IMR-90 (cell line): ENCODE data around the gene ZBTB38. TPM values are rescaled to one million over a fixed set of nuclear protein-coding genes. Genes with fewer than 3 reads are reported as not detected.

Experiments
- ATAC-seq: fragments of 200-7000 bp; cut with Tn5 transposase; 2 replicates; pipeline ENCODE4 v1.9.1; 2020; ENCODE audit warnings: low read depth, mild to moderate bottlenecking, moderate library complexity
- BruUV-seq: library from RNA; stranded (reverse); fragments of 400-500 nt; replicated peaks from 2 replicates; lab custom pipeline; 2021; lab: Mats Ljungman, UMichigan
- CTCF ChIA-PET: fragments of 300-600 bp; formaldehyde crosslinking; extraction: SDS; loops from one replicate; lab custom pipeline; 2021; ENCODE audit warnings: antibody characterized with exemption; lab: Yijun Ruan, JAX
- POLR2A ChIA-PET: fragments of 300-600 bp; sonication (Branson Sonifier 250); formaldehyde crosslinking; loops from one replicate; lab custom pipeline; 2022; ENCODE audit warnings: antibody characterized with exemption; ENCODE audit not compliant: unreplicated experiment; lab: Charles Lee
- DNase-seq: peaks from one replicate; pipeline ENCODE4 v3.0.0; 2013
- H2AFZ ChIP-seq: replicated peaks from 2 replicates; pipeline ENCODE3; 2013; ENCODE audit warnings: low read length, mild to moderate bottlenecking; ENCODE audit not compliant: poor library complexity
- H2AK5ac ChIP-seq: 2 replicates; pipeline ENCODE4 v1.6.1; 2013; ENCODE audit warnings: low read depth, low read length, inconsistent platforms
- H2AK9ac ChIP-seq: replicated peaks from 2 replicates; pipeline ENCODE3; 2013; ENCODE audit warnings: mild to moderate bottlenecking, low read depth, low read length, moderate library complexity; ENCODE audit not compliant: poor library complexity
- H2BK120ac ChIP-seq: 2 replicates; pipeline ENCODE4 v1.6.1; 2013; ENCODE audit warnings: low read depth, low read length, inconsistent platforms
- H2BK15ac ChIP-seq: 3 replicates; pipeline ENCODE4 v1.6.1; 2013; ENCODE audit warnings: low read depth, low read length, inconsistent platforms
- H2BK20ac ChIP-seq: 2 replicates; pipeline ENCODE4 v1.6.1; 2013; ENCODE audit warnings: low read depth, mild to moderate bottlenecking, inconsistent platforms, low read length, moderate library complexity
- H2BK5ac ChIP-seq: 2 replicates; pipeline ENCODE4 v1.6.1; 2013; ENCODE audit warnings: mild to moderate bottlenecking, low read depth, low read length, inconsistent platforms; ENCODE audit not compliant: poor library complexity, severe bottlenecking
- H3K14ac ChIP-seq: replicated peaks from 2 replicates; pipeline ENCODE4 v1.6.1; 2013; ENCODE audit warnings: low read depth, low read length, inconsistent platforms
- H3K18ac ChIP-seq: 2 replicates; pipeline ENCODE4 v1.6.1; 2013; ENCODE audit warnings: low read depth, low read length, control low read depth
- H3K23ac ChIP-seq: 2 replicates; pipeline ENCODE4 v1.6.1; 2013; ENCODE audit warnings: low read depth, low read length, inconsistent platforms
- H3K27ac ChIP-seq: 2 replicates; pipeline ENCODE4 v1.5.1; 2013; ENCODE audit warnings: mild to moderate bottlenecking, control low read depth, low read length; ENCODE audit not compliant: insufficient read depth
- H3K27me3 ChIP-seq: 2 replicates; pipeline ENCODE4 v1.6.1; 2013; ENCODE audit warnings: low read length; ENCODE audit not compliant: control insufficient read depth, insufficient read depth
- H3K36me3 ChIP-seq: 2 replicates; pipeline ENCODE4 v1.6.1; 2013; ENCODE audit warnings: low read length, mixed read lengths; ENCODE audit not compliant: control insufficient read depth, insufficient read depth
- H3K4ac ChIP-seq: 2 replicates; pipeline ENCODE4 v1.6.1; 2013; ENCODE audit warnings: low read depth, low read length, inconsistent platforms
- H3K4me1 ChIP-seq: 2 replicates; pipeline ENCODE4 v1.6.1; 2013; ENCODE audit warnings: low read length, mixed read lengths; ENCODE audit not compliant: control insufficient read depth, insufficient read depth
- H3K4me2 ChIP-seq: 2 replicates; pipeline ENCODE4 v1.6.1; 2013; ENCODE audit warnings: low read depth, mild to moderate bottlenecking, control low read depth, low read length, moderate library complexity
- H3K4me3 ChIP-seq: 2 replicates; pipeline ENCODE4 v1.5.1; 2013; ENCODE audit warnings: low read depth, mild to moderate bottlenecking, control low read depth, low read length, moderate library complexity; ENCODE audit not compliant: insufficient read depth
- H3K56ac ChIP-seq: 2 replicates; pipeline ENCODE4 v1.6.1; 2013; ENCODE audit warnings: low read length, inconsistent platforms; ENCODE audit not compliant: insufficient read depth; ENCODE audit errors: extremely low read depth
- H3K79me1 ChIP-seq, 2 experiments: 2 replicates each; pipeline ENCODE4 v1.6.1; 2013; ENCODE audit warnings: low read length in 2 of 2, inconsistent platforms in 1 of 2, low read depth in 1 of 2
- H3K9ac ChIP-seq: 2 replicates; pipeline ENCODE4 v1.6.1; 2013; ENCODE audit warnings: low read depth, low read length, control low read depth
- H3K9me1 ChIP-seq: 2 replicates; pipeline ENCODE4 v1.6.1; 2013; ENCODE audit warnings: low read length, inconsistent platforms; ENCODE audit not compliant: insufficient read depth
- H3K9me3 ChIP-seq: 2 replicates; pipeline ENCODE4 v1.6.1; 2013; ENCODE audit warnings: low read length; ENCODE audit not compliant: control insufficient read depth, insufficient read depth
- H4K20me1 ChIP-seq: 2 replicates; pipeline ENCODE4 v1.6.1; 2013; ENCODE audit warnings: low read length, inconsistent platforms; ENCODE audit not compliant: insufficient read depth
- H4K5ac ChIP-seq: 2 replicates; pipeline ENCODE4 v1.6.1; 2013; ENCODE audit warnings: mild to moderate bottlenecking, low read depth, low read length, control low read depth
- H4K8ac ChIP-seq, 2 experiments: 2 replicates each; pipeline ENCODE4 v1.6.1; 2013; ENCODE audit warnings: low read depth in 2 of 2, low read length in 2 of 2, control low read depth in 1 of 2, inconsistent platforms in 1 of 2
- H4K91ac ChIP-seq: 2 replicates; pipeline ENCODE4 v1.6.1; 2013; ENCODE audit warnings: low read depth, low read length, inconsistent platforms; ENCODE audit not compliant: insufficient read depth
- CHD1 ChIP-seq: IDR thresholded peaks from 2 replicates; pipeline ENCODE4 v1.6.1; 2012; ENCODE audit warnings: low read depth, low read length, improper control_type of control experiment
- MAFK ChIP-seq: IDR thresholded peaks from 2 replicates; pipeline ENCODE4 v1.6.1; 2012; ENCODE audit warnings: low read depth, low read length, improper control_type of control experiment
- MXI1 ChIP-seq: IDR thresholded peaks from 2 replicates; pipeline ENCODE4 v1.6.1; 2012; ENCODE audit warnings: low read depth, mild to moderate bottlenecking, low read length, moderate library complexity, borderline replicate concordance
- RCOR1 ChIP-seq: IDR thresholded peaks from 2 replicates; pipeline ENCODE4 v1.6.1; 2012; ENCODE audit warnings: mild to moderate bottlenecking, low read length, improper control_type of control experiment; ENCODE audit not compliant: insufficient replicate concordance
- WGBS, 2 experiments: methylation state at CpG; one replicate each; pipeline versions ENCODE4 v1.1.5 to v1.1.7; 2013; ENCODE audit warnings: missing lambda C conversion rate in 2 of 2; ENCODE audit not compliant: insufficient read length in 1 of 2; ENCODE audit errors: extremely low coverage in 2 of 2; 5-methylcytosine and 5-hydroxymethylcytosine counted together
- dilution Hi-C: fragments of 300-500 bp; cut with HindIII; formaldehyde crosslinking; loops from one replicate; pipeline ENCODE4 v1.14.3; 2018; ENCODE audit warnings: low sequenced_read_pairs; ENCODE audit not compliant: unreplicated experiment
- in situ Hi-C: fragments of 300-500 bp; cut with MboI; formaldehyde crosslinking; loops from 3 replicates; pipeline ENCODE4 v1.14.3; 2019; ENCODE audit warnings: low sequenced_read_pairs, inconsistent platforms, mixed read lengths
- intact Hi-C: fragments of 100-400 bp; cut with micrococcal nuclease; formaldehyde crosslinking; loops from 2 replicates; pipeline ENCODE4 v1.10.0; 2022
- polyA plus RNA-seq, 3 experiments: library from polyadenylated mRNA; depleted of rRNA; stranded (reverse); fragments of >200 nt; gene quantifications; 2 replicates each; pipeline ENCODE4 v1.2.3, GENCODE V29; 2012; ENCODE audit warnings: low replicate concordance in 1 of 3
- total RNA-seq: library from RNA; depleted of rRNA; stranded (reverse); fragments of >200 nt; gene quantifications from 2 replicates; pipeline ENCODE4 v1.2.3, GENCODE V29; 2012
- TF ChIP-seq, protein P1 (sequence below): fragments of 150-350 bp; IDR thresholded peaks from 2 replicates; pipeline ENCODE4 v1.6.1; 2017; ENCODE audit warnings: mild to moderate bottlenecking, antibody characterized with exemption, low read length, low read depth

Gene ZBTB38
- total and polyA plus RNA-seq, 2 of the 4 experiments (the other 2 are of a cell fraction): 44.9 to 274 TPM

DNA sequence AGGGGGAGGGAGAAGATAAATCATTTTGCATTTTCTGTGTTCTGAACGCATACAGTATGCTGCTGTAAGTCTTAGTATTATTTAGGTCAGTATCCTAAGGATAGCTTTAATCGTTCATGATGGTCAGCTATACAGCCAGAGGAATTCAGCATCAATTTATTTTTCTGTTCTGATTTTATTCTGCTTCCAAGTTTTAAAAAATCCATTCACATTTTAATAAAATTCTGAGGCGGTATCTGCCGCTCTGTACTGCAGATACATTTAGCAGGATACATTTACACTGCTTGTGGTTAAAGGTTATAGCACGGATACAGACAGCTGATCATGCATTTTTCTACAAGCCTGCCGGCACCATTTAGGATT lies 17.8 kb downstream of the ZBTB38 start:
- Histone ChIP-seq H3K9me3 (no peaks in the 10 kb centered on the region), H3K36me3 (peaks cover 14% of the 10 kb centered on the region), H3K23ac (peak overlapping the region; percentile 71; the same call in 1 of the 2 replicates), H3K9me1 (peaks cover 10% of the 10 kb centered on the region; the same call in 1 of the 2 replicates), H4K20me1 (no peaks in the 10 kb centered on the region), H2BK120ac (peak overlapping the region; percentile 76), H3K27ac (peak overlapping the region; percentile 92), H3K79me1 (peaks cover 25 to 63% of the 10 kb centered on the region in 2 experiments), H3K4me1 (peaks cover 17% of the 10 kb centered on the region), H3K18ac (peak overlapping the region; percentile 78), H4K5ac (peak overlapping the region; percentile 99; the same call in 1 of the 2 replicates), H3K4ac (peak overlapping the region; percentile 89; the same call in 1 of the 2 replicates), H2AK5ac (no peak overlapping the region), H2BK15ac (no peak overlapping the region; the same call in 2 of the 3 replicates), H2AFZ (no peak overlapping the region), H4K8ac (peak overlapping the region; percentile 48 to 90; a peak in 3 of 4 replicates), H3K56ac (peak overlapping the region; percentile 75), H3K4me2 (peak overlapping the region; percentile 91), H3K4me3 (peak overlapping the region; percentile 44), H2BK5ac (peak overlapping the region; percentile 91), H3K27me3 (no peaks in the 10 kb centered on the region), H3K9ac (peak overlapping the region; percentile 68), H2AK9ac (no peak overlapping the region), H2BK20ac (no peak overlapping the region), H3K14ac (peak overlapping the region; percentile 80), H4K91ac (peak overlapping the region; percentile 9; the same call in 1 of the 2 replicates)
- TF ChIP-seq, protein P1, sequence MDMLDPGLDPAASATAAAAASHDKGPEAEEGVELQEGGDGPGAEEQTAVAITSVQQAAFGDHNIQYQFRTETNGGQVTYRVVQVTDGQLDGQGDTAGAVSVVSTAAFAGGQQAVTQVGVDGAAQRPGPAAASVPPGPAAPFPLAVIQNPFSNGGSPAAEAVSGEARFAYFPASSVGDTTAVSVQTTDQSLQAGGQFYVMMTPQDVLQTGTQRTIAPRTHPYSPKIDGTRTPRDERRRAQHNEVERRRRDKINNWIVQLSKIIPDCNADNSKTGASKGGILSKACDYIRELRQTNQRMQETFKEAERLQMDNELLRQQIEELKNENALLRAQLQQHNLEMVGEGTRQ: no peak
- peak; percentile 69 for TF ChIP-seq MAFK
- no peak for TF ChIP-seq RCOR1
- no peak for TF ChIP-seq MXI1
- TF ChIP-seq CHD1: 0 out of 2 replicates have a peak, but pooled peaks have one; percentile 79
- TSS peak; percentile 86 for BruUV-seq
- no CpG with 5 or more reads among the region's 6 CpGs for WGBS, 2 experiments
- intact Hi-C loops: loop anchor here (2.0 kb wide), 1 partner anchor 15 kb away; no protein-coding TSS in a partner anchor
- DNase-seq (no peak), ATAC-seq (0 out of 2 replicates have a peak, but pooled peaks have one; percentile 8)
- ChIA-PET CTCF (interaction anchor here (0.6 to 2.1 kb wide), 5 partner anchors 25 to 1012 kb away, joined by 3 to 8 read pairs (median 3); no protein-coding TSS in a partner anchor), POLR2A (interaction anchor here (1.0 to 2.2 kb wide), 5 partner anchors 14 to 25 kb away, joined by 3 to 5 read pairs (median 3); partner anchors contain the start of gene ZBTB38)
- dilution Hi-C loops: no loop called here
- in situ Hi-C loops: no loop called here
